ENCODE data around the gene ULK4.

DNA sequence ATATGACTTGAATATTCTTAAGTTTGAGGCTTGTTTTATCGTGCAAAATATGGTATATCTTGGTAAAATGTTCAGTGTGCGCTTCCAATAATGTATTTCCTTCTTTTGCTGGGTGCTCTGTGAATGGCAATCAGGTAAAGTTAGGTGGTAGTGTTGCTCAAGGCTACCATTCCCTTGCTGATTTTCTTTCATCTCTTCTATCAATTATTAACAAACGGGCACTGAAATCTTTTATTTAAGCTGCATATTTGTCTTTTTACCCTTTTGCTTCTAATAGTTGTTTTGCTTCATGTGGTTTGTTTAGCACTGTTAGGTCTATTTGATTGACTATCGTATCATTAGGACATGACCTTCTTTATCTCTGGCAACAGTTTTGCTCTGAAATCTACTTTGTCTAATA lies 520.3 kb downstream of the ULK4 start:
- no peak for TF ChIP-seq POLR2A (IDR thresholded peaks at IDR 0.05)
- TF ChIP-seq, protein P1, sequence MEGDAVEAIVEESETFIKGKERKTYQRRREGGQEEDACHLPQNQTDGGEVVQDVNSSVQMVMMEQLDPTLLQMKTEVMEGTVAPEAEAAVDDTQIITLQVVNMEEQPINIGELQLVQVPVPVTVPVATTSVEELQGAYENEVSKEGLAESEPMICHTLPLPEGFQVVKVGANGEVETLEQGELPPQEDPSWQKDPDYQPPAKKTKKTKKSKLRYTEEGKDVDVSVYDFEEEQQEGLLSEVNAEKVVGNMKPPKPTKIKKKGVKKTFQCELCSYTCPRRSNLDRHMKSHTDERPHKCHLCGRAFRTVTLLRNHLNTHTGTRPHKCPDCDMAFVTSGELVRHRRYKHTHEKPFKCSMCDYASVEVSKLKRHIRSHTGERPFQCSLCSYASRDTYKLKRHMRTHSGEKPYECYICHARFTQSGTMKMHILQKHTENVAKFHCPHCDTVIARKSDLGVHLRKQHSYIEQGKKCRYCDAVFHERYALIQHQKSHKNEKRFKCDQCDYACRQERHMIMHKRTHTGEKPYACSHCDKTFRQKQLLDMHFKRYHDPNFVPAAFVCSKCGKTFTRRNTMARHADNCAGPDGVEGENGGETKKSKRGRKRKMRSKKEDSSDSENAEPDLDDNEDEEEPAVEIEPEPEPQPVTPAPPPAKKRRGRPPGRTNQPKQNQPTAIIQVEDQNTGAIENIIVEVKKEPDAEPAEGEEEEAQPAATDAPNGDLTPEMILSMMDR (IDR thresholded peaks at IDR 0.05 in 8 of 11, conservative IDR thresholded peaks at IDR 0.05 in 3 of 11), result no peak

All from spleen (tissue), 7 donors.